ENCODE data around the gene SGCG.
"Not testable (repeated sequence)": the region's sequence is repeated elsewhere in the genome, so short reads cannot be mapped to it uniquely, and the experiment has no call there.

Gene SGCG, protein sequence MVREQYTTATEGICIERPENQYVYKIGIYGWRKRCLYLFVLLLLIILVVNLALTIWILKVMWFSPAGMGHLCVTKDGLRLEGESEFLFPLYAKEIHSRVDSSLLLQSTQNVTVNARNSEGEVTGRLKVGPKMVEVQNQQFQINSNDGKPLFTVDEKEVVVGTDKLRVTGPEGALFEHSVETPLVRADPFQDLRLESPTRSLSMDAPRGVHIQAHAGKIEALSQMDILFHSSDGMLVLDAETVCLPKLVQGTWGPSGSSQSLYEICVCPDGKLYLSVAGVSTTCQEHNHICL

DNA sequence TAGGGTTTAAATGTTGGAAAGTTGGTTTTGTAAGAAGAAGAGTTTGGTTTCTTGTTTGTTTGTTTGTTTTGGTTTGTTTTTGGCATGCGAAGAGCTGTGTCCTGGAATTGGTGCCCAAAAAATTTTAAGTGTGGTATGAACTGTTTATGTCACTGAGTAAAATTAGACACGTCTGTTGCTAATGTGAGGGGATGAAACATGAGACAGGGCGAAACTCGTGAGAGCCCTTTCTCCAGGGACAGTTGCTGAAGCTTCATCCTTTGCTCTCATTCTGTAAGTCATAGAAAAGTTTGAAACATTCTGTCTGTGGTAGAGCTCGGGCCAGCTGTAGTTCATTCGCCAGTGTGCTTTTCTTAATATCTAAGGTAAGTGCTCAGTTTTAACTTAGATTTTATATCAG is at the start of gene SGCG:
SGCG (plus strand) TSS at position 269 of the 400 bp plus-strand sequence. CDS start 22,716 bp downstream, outside the sequence.
- no peak for DNase-seq (ENCODE audit: low spot score)
- TF ChIP-seq, protein P1, sequence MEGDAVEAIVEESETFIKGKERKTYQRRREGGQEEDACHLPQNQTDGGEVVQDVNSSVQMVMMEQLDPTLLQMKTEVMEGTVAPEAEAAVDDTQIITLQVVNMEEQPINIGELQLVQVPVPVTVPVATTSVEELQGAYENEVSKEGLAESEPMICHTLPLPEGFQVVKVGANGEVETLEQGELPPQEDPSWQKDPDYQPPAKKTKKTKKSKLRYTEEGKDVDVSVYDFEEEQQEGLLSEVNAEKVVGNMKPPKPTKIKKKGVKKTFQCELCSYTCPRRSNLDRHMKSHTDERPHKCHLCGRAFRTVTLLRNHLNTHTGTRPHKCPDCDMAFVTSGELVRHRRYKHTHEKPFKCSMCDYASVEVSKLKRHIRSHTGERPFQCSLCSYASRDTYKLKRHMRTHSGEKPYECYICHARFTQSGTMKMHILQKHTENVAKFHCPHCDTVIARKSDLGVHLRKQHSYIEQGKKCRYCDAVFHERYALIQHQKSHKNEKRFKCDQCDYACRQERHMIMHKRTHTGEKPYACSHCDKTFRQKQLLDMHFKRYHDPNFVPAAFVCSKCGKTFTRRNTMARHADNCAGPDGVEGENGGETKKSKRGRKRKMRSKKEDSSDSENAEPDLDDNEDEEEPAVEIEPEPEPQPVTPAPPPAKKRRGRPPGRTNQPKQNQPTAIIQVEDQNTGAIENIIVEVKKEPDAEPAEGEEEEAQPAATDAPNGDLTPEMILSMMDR (conservative IDR thresholded peaks at IDR 0.05; ENCODE audit: low read depth): no peak
- POLR2A ChIA-PET (ENCODE audit: low non-redundant PET): no interaction called here
- CTCF ChIA-PET: no interaction called here
- no peak within 1 kb of the TSS for H3K27ac ChIP-seq

DNA sequence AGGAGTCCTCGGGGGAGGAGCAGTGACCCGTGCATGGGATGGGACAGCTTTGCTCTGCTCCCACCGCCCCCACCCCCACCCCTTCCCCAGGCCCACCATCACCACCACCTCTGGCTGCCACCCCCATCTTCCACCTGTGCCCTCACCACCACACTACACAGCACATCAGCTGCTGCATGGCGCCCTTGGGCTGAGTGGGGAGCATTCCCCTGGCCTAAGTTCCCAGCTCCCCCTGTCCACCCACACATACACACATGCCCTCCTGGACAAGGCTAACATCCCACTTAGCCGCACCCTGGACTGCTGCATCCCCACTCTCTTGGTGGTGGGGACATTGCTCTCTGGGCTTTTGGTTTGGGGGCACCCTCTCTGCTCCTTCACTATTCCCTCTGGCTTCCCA is 46.2 kb upstream of the SGCG start:
- POLR2A ChIA-PET (ENCODE audit: low non-redundant PET): no interaction called here
- CTCF ChIA-PET: interaction anchor here (0.6 kb wide), 1 partner anchor 54 kb away, joined by 4 read pairs; no protein-coding TSS in a partner anchor
- DNase-seq (ENCODE audit: low spot score): no peak
- H3K27ac ChIP-seq: no peak overlapping the region
- TF ChIP-seq, protein P1 (conservative IDR thresholded peaks at IDR 0.05; ENCODE audit: low read depth): no peak

DNA sequence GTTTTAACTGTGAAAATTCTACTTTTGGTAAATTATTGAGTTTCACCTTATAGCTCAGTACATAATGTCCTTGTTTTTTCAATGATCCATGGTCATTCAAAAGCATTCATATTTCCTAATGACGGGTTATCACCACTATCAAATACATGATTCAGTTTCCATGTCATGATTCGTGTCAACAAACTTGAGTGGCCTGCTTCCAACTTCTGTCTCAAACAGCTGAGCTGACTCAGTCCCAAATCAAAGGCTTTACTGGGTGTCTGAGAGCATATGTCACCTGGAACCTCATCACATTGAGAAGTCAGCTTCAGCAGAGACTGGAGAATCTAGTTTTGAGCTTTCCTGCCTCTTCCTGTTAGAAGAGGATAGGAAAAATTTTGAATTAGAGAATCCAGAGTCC is 40.3 kb upstream of the SGCG start:
- no peak overlapping the region for H3K27ac ChIP-seq
- ChIA-PET CTCF (no interaction called here), POLR2A (ENCODE audit: low non-redundant PET) (no interaction called here)
- TF ChIP-seq, protein P1 (conservative IDR thresholded peaks at IDR 0.05; ENCODE audit: low read depth): no peak
- no peak for DNase-seq (ENCODE audit: low spot score)

DNA sequence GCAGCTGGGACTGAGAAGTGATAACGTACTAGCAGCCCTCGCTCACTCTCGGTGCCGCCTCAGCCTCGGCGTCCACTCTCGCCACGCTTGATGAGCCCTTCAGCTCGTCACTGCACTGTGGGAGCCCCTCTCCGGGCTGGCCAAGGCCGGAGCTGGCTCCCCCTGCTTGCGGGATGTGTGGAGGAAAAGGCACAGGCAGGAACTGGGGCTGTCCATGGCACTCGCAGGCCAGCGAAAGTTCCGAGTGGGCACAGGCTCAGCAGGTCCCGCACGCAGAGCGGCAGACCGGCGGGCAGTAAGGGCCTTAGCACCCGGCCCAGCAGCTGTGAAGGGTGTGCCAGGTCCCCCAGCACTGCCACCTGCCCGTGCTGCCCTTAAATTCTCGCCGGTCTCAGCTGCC is 38.8 kb upstream of the SGCG start:
- DNase-seq (ENCODE audit: low spot score): no peak
- ChIA-PET CTCF (no interaction called here), POLR2A (ENCODE audit: low non-redundant PET) (no interaction called here)
- no peak overlapping the region for H3K27ac ChIP-seq
- TF ChIP-seq, protein P1 (conservative IDR thresholded peaks at IDR 0.05; ENCODE audit: low read depth): no peak

DNA sequence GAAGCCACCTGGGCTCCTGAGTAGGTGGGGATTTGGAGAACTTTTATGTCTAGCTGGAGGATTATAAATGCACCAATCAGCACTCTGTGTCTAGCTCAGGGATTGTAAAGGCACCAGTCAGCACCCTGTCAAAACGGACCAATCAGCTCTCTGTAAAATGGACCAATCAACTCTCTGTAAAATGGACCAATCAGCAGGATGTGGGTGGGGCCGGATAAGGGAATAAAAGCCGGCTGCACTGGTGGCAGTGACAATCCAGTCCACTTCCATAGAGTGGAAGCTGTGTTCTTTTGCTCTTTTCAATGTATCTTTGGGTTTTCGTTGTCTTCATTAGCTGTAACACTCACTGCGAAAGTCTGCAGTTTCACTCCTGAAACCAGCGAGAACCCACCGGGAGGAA is 38.2 kb upstream of the SGCG start:
- DNase-seq (ENCODE audit: low spot score); POLR2A ChIA-PET (ENCODE audit: low non-redundant PET); CTCF ChIA-PET; H3K27ac ChIP-seq: not testable (repeated sequence)

DNA sequence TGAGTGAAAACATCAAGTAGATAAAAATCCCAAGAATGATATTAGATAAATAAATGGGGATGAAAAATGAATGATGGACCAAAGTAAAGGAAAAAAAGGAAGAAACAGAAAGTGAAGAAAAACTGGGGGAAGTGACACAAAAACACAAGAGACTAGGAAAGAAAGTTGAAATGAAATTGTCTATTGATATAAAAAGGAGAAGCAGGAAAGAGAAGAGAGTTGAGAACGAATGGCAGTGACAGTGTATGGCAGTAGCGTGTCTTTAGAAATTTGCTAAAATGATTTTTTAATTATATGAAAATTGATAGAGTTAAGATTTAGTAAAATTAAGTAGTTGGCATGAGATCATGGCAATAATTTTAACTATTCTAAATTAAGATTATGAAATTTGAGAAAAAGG is 36.3 kb upstream of the SGCG start:
- no peak overlapping the region for H3K27ac ChIP-seq
- ChIA-PET CTCF (no interaction called here), POLR2A (ENCODE audit: low non-redundant PET) (no interaction called here)
- TF ChIP-seq, protein P1 (conservative IDR thresholded peaks at IDR 0.05; ENCODE audit: low read depth): no peak
- DNase-seq (ENCODE audit: low spot score): no peak

GRCh38 chr13:23146006-23146405 is 34.8 kb upstream of the SGCG start:
- TF ChIP-seq, protein P1 (conservative IDR thresholded peaks at IDR 0.05; ENCODE audit: low read depth): no peak
- no peak for DNase-seq (ENCODE audit: low spot score)
- POLR2A ChIA-PET (ENCODE audit: low non-redundant PET): no interaction called here
- H3K27ac ChIP-seq: no peak overlapping the region
- CTCF ChIA-PET: no interaction called here
